Tibial nerve (tissue), 4 donors: ENCODE measurements around the gene POU2F2.

Experiments
- EP300 ChIP-seq, 2 donors: sonication (generic); formaldehyde crosslinking; IDR thresholded peaks; one replicate each; pipeline ENCODE4 v1.6.1; 2017; ENCODE audit warnings: antibody characterized with exemption in 2 of 2, mild to moderate bottlenecking in 1 of 2
- POLR2A ChIP-seq, 2 donors: fragments of 450-650 bp; IDR thresholded peaks; one replicate each; pipeline ENCODE4 v1.6.1; 2017; ENCODE audit warnings: antibody characterized with exemption in 2 of 2, mild to moderate bottlenecking in 2 of 2, moderate library complexity in 2 of 2
- TF ChIP-seq, protein P1 (sequence below), 5 experiments: fragments of 200-600 bp in 3 of 5; fragments of 450-650 bp in 2 of 5; sonication (generic) in 3 of 5; IDR thresholded peaks; one replicate each; pipeline ENCODE4 v1.5.1; 2016 to 2019; ENCODE audit warnings: antibody characterized with exemption in 5 of 5, mild to moderate bottlenecking in 3 of 5, moderate library complexity in 2 of 5

DNA sequence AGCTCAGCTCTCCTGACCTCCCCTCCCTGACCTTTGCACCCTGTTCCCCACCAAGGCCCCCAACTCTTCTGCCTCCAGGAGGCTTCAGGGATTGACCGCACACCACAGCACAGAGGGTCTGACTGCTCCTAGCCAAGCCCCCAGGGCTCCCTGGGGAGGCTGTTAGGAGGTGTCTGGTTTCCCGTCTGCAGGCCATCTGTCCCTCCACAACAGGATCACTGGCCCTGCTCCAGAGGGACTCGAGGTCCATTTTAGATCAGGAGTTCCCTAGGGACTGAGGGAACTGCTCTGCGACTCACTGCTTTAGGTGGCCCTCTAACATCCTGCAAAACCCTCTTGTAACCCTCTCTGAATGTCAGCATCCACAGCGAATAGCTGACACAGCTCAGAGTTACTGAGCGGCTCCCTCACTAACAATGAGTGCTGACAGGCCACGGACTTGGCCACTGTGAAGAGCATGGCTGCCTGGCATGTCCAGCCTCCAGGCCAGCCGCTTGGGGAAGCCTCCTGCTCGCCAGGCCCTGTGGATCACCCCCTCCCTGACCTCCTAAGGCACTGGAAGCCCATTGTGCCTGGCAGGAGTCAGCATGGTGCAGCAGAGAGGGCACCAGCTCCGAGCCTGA lies 79.9 kb downstream of the POU2F2 start:
- no peak for TF ChIP-seq EP300 (IDR thresholded peaks at IDR 0.05)
- TF ChIP-seq POLR2A (IDR thresholded peaks at IDR 0.05) = no peak
- TF ChIP-seq, protein P1, sequence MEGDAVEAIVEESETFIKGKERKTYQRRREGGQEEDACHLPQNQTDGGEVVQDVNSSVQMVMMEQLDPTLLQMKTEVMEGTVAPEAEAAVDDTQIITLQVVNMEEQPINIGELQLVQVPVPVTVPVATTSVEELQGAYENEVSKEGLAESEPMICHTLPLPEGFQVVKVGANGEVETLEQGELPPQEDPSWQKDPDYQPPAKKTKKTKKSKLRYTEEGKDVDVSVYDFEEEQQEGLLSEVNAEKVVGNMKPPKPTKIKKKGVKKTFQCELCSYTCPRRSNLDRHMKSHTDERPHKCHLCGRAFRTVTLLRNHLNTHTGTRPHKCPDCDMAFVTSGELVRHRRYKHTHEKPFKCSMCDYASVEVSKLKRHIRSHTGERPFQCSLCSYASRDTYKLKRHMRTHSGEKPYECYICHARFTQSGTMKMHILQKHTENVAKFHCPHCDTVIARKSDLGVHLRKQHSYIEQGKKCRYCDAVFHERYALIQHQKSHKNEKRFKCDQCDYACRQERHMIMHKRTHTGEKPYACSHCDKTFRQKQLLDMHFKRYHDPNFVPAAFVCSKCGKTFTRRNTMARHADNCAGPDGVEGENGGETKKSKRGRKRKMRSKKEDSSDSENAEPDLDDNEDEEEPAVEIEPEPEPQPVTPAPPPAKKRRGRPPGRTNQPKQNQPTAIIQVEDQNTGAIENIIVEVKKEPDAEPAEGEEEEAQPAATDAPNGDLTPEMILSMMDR (IDR thresholded peaks at IDR 0.05) = no peak
